HK-2 (cell line): ENCODE data around the gene OR6K6.

Source experiments
- DNase-seq: peaks from one replicate; pipeline ENCODE4 v3.0.0-alpha.2; 2018; ENCODE audit not compliant: unreplicated experiment

Gene OR6K6

GRCh38 chr1:158801396-158801795 is 46.9 kb downstream of the OR6K6 start:
- DNase-seq, result no peak

- no peak for DNase-seq
Measured at GRCh38 chr1:158803678-158804077, 49.2 kb downstream of the OR6K6 start.
